HG02678 (cell line): ENCODE data around the gene HAAO.

Experiments
- ATAC-seq: cut with Tn5 transposase; IDR thresholded peaks from one replicate; pipeline ENCODE4 v1.9.1; 2021; ENCODE audit warnings: mild to moderate bottlenecking, moderate library complexity; ENCODE audit not compliant: unreplicated experiment

The HAAO gene

GRCh38 chr2:42815726-42816125 is 23.3 kb upstream of the HAAO start:
- no peak for ATAC-seq

- ATAC-seq: no peak
Observed at GRCh38 chr2:42813763-42814162, 21.4 kb upstream of the HAAO start.

- no peak for ATAC-seq
Observed at GRCh38 chr2:42812899-42813479, 20.6 kb upstream of the HAAO start.

- peak; percentile 4 for ATAC-seq
Observed at GRCh38 chr2:42810971-42811811, 18.8 kb upstream of the HAAO start.

- peak; percentile 77 for ATAC-seq
Observed at GRCh38 chr2:42810121-42810970, 18.0 kb upstream of the HAAO start.

- peak; percentile 58 for ATAC-seq
Observed at GRCh38 chr2:42809819-42810120, 17.4 kb upstream of the HAAO start.

GRCh38 chr2:42809131-42809818 is 16.9 kb upstream of the HAAO start:
- no peak for ATAC-seq

GRCh38 chr2:42808301-42808700 is 15.9 kb upstream of the HAAO start:
- no peak for ATAC-seq

GRCh38 chr2:42806786-42807185 is 14.4 kb upstream of the HAAO start:
- no peak for ATAC-seq

- no peak for ATAC-seq
Observed at GRCh38 chr2:42804891-42805290, 12.5 kb upstream of the HAAO start.

- ATAC-seq: no peak
Observed at GRCh38 chr2:42804338-42804737, 12.0 kb upstream of the HAAO start.

GRCh38 chr2:42802150-42802549 is 9.8 kb upstream of the HAAO start:
- ATAC-seq: no peak

GRCh38 chr2:42801381-42801780 is 9.0 kb upstream of the HAAO start:
- no peak for ATAC-seq

GRCh38 chr2:42800981-42801380 is 8.6 kb upstream of the HAAO start:
- no peak for ATAC-seq

GRCh38 chr2:42800461-42800962 is 8.1 kb upstream of the HAAO start:
- no peak for ATAC-seq

- no peak for ATAC-seq
Observed at GRCh38 chr2:42799881-42800280, 7.5 kb upstream of the HAAO start.

- ATAC-seq: no peak
Observed at GRCh38 chr2:42797281-42797680, 4.9 kb upstream of the HAAO start.

- peak; percentile 44 for ATAC-seq
Observed at GRCh38 chr2:42796427-42797248, 4.3 kb upstream of the HAAO start.

- peak; percentile 46 for ATAC-seq
Observed at GRCh38 chr2:42795841-42796301, 3.5 kb upstream of the HAAO start.

- ATAC-seq: no peak
Observed at GRCh38 chr2:42795275-42795674, 2.9 kb upstream of the HAAO start.
